HG02884 (cell line): ENCODE results near the gene C5orf58.

Experiments
- ATAC-seq: cut with Tn5 transposase; IDR thresholded peaks from one replicate; pipeline ENCODE4 v1.9.1; 2021; ENCODE audit warnings: mild to moderate bottlenecking, moderate library complexity; ENCODE audit not compliant: unreplicated experiment

C5orf58 gene, protein sequence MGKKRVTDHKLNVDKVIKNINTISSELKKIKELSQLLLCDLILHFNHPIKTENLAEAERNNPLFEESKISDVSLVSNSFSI

DNA sequence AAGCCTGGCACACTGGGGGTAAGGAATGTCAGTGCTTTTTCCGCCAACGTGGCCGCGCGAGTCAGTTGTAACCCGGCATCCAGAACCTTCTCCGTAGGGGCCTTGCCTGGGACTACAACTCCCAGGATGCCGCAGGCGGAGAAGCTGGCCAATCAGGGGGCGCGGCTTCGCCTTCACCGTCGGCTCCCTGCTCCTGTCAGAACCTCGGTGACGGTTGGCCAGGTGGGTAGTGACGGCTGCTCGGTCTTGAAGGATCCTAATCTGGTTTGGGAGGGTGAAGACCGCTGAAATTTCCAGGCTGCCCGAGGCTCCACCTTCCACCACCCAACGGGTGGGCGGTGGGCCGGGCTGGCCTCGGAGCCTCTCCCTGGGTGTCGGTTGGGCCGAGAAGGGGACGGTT, at the start of gene C5orf58:
C5orf58 (plus strand) TSS at position 200 of the 400 bp plus-strand sequence. CDS start 1,992 bp downstream, outside the sequence.
- ATAC-seq = no peak

DNA sequence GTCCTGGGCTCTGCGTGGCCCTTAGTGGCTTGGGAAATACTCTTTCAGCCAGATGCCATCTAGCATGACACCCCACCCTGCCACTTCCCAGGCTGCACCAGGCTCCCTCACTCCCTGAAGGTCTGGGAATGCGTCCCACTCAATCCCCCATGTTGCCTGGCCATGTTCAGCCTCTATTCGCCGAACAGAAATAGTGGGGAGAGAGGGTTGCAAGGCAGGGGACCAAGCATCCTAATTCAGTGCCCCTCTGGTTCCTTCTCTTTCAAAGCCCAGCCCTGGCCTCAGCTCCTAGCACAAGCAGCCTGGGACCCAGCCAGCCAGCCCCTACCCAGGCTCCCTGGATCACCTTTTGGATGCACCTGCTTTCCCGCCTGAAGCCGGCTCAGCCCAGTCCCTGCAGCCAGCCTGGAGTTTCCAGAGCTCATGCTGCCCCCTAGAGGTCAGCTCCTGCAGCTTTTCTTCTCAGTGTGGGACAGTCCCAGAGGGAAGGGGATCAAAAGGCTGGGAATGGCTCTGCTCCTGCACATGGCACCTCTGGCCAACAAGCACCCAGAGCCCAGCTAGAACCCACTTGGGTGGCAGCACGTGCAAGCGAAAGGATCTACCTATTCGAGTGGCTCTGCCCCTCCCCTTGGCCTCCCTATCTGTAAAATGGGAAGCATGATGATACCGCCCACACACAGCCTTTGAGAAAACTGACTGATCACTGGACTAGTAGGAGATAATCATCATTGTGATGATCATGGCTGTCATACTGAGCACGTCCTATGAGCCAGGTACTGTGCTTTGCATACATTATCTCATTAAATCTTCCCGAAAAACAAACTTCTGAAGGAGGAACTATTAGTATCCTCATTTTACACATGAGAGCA, 48.7 kb upstream of the C5orf58 start:
- ATAC-seq = peak; percentile 79

DNA sequence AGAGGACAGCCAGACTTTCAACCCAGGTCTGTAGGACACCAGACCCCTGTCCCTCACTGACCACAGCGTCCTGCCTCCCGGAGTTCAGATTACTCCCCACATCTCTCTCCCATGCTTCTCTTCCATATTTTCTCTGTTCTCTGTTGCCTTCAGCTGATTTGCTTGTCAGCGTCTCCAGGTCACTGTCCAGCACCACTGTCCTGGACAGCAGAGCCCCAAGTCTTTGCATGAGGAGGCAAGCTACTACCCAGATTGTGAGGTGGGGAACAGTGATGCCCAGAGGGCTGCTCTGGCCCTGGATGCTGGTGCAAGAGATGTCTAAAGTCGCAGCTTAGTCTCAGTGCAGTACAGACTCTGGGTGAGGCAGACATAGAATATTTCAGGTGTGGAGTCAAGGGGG, 48.0 kb upstream of the C5orf58 start:
- no peak for ATAC-seq

DNA sequence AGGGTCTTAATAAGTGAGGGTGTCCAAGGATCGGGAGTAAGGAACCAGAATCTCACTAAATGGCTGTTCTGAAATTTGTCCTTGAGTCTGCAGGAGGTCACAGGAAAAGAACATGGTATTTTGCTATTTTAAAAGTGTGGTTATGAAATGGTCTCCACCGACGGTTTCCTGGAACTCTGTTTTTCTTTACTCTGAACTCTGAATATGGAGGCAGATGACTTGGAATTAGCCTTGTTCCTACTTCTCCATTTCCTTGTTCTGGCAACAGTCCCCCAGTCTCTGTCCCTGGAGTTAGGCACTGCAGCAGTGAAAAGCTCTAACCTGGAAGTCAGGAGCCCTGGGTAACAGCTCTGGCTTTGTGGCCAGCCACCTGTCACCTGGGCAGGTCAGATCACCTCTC, 46.6 kb upstream of the C5orf58 start:
- ATAC-seq = no peak

DNA sequence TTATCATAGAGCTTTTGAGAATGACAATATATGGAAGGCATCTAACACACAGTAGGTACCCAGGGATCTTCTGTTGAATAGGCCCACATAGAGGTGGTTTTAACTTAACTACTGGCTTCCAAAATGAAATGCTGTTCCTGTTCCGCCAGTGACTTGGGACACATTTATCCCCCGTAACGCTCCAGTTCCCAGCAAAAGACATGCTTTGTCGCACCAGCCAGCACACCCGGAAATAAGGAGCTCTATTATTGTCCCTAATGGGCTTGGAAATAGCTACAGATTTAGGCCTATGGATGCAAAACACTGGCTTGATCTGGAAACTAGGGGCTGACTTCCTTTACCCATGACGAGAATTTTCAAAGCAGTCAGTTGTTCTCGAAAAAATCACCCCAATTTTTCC, 45.9 kb upstream of the C5orf58 start:
- ATAC-seq = no peak

DNA sequence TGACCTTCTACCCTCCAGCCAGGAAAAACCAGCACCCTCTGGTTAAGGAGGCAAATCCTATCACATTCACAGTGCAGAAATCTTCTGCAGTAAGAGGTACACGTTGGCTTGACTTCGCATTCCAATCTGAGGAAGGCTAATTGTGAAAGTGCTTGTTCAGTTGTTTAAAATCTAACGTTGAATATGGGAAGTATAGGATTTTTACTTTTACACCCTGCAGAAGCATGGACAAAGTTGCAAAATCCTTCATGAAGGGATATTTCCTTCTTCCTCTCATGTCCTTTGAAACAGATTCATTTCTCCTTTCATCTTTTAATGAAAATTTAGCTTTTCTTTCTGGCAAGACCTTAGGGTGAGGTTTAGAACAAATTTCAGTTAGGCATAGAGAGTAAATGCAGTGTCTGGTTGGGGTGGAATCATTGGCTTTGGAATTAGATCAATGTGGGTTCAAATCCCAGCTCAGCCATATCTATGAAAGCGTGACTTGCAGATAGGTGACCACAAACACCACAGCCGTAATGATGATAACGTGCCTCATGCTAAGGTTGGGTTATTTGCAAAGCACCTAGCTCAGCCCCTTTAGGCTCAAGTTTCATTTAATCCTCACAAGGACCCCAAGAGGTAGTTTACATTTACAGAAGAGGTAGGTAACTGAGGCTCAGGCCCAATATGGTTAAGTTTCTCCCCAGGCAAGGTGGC, 42.2 kb upstream of the C5orf58 start:
- no peak for ATAC-seq

DNA sequence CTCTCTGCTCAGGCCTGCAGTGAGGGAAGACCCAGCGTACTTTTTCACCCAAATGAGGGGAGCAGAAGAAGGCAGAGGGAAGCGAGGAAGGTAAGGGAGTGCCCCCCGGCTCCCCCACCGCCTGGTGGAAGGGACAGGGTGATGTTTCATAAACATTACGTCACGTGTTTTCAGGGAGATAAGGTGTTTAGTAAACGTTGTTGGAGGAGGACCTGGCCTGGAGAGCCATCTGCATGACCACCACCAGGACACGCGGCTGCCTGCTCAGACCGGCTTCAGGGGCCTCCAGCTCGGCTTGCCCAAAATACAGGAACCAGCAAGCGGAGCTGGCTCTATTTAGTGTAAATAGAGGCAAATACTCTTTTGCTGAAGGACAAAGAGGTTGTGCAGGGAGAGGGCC, 40.0 kb upstream of the C5orf58 start:
- no peak for ATAC-seq

DNA sequence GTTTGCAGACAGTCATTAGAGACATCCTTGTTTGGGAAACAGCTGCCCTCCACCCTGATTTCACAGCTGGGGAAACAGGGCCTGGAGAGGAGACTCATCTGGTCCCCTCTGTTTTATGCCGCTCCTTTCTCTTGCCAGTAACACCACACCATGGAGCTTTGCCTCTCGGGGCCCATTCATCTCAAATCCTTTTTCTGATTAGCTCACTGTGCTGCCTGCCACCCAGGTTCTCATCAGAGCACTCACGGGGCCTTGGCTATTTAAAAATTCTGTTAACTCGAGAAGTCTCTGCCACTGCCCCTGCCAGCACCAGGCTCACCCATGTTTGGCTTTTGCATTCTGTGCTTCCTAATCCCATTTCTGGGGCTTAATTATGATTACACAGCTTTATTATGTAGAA, 36.8 kb upstream of the C5orf58 start:
- ATAC-seq = no peak

DNA sequence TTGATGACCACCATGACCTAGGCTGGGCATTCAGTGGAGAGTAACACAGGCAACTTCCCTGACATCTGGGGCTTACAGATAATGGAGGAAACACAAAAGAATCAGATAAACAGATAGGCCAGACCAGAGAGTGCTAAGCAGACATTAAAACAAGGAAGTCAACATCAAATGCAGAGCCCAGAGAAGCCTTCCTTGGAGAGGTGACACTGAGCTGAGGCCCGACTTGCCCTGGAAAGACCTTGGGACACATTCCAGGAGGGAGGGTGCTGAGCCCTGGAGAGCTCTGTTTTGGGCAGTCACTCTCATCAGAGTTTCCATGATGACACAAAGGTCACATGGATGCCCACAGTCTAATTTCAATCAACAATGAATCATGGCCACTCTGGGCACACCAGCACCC, 31.9 kb upstream of the C5orf58 start:
- no peak for ATAC-seq

DNA sequence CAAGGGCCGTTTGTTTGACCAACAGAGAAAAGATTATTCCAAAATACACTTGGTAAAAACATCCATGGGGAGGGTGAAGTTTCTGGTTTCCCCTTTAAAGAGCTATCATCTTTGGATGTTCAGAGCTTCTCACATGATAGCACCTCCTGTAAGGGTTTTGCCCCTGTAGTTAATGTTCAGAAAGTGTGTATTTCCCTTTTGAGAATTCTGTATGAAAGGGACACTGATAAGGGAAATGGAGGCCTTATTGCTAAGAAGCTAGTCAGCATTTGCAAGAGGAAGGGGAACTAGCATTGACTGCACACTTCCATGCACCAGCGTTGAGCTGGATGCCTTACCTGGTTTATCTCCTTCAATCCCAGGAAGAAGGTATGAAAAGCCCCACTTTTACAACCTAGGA, 31.5 kb upstream of the C5orf58 start:
- ATAC-seq = no peak

DNA sequence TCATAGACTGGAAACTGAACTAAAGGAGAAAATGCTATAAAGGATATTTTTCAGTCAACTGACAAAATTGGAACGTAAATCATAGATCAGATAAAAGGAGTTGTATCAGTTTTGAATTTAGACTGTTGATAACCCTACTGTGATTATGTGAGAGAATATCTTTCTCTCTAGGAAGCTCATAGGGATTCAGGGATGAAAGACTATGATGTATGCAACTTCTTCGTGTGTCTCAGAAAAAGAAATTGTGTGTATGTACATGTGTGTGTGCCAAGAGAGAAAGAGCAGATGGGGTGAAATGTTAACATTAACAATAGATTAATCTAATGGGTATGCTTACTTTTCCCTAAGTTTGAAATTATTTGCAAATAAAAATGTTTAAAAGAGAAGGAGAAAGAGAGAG, 30.7 kb upstream of the C5orf58 start:
- ATAC-seq = no peak

DNA sequence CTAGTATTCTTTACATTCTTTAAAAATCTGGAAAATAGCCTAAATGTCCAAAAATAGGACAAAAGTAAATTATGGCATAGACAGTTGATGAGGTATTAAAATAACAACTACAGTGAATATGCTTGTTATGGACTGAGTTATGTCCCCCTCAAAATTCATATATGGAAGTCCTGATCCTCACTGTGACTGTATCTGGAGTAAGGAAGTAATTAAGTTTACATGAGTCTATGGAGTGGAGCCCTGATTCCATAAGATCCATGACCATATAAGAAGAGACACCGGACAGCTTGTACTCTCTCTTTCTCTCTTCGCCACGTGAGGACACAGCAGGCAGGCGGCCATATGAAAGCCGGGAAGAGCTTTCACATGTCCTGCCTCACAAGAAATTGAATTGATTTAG, 28.6 kb upstream of the C5orf58 start:
- ATAC-seq = no peak

DNA sequence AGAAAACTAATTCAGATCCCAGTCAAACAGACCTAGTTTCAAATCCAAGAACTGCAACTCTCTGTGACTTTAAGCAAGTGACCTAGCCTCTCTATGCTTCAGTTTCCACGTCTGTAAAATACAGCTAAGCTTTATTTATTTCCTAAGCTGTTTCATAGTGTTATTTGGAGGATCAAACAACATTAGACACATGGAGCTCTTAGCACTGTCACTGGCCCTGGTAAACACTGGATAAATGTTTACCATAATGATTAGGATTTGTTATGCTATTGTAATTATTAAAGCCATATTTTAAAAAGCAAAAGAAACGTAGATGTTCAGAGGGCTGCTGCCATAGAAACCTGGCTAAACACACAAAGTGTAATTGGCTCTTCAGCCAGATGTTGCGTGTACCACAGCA, 26.6 kb upstream of the C5orf58 start:
- no peak for ATAC-seq

DNA sequence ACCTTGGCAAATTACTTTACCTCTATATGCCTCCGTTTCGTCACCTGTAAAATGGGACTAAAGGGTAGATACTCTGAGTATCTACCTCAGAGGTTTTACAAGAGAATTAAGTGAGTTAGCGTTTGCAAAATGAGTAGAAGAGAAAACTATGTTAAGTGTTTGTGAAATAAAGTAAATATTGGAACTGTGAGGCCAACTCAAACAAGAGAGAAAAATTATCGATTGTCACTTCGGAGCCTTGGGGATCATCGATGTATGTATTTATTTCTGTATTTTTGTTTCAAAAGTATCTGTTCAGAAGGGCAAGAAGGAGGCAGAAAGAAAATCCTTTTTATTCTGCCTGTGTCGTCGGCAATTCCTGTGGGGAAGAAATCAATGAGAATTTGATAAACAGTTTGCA, 25.8 kb upstream of the C5orf58 start:
- no peak for ATAC-seq

DNA sequence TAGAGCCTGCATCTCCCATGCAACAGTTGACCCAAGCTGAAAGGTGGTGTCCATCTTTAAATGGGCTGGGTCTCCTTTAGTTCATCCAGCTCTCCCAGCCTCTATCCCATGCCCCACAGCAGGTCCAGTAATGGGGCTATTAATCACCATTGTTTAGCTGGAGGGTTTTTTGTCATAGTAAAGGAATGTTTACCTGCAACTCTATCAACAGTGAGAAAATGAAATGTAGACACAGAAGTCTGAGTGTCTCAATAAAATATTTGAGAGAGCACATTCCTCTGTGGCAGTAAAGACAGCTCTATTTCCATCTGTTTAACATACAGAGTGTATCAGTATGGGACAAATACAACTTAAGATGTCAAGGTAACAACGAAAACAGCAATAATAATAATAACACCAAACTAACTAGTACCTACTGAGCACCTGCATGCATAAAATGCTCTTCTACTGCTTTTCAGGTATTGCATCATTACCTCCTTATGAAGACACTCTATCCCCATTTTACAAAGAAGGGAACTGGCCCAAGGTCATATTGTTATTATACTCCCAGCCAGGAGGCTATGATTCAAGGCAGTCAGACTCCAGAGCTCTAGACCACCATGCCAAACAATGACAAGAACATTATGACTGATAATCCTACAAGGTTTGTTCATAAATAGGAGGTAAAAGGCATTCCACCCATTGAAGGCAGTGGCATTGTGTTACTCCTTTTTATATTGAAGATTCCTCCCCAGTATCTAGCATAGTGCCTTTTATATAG, 21.0 kb upstream of the C5orf58 start:
- ATAC-seq = no peak

DNA sequence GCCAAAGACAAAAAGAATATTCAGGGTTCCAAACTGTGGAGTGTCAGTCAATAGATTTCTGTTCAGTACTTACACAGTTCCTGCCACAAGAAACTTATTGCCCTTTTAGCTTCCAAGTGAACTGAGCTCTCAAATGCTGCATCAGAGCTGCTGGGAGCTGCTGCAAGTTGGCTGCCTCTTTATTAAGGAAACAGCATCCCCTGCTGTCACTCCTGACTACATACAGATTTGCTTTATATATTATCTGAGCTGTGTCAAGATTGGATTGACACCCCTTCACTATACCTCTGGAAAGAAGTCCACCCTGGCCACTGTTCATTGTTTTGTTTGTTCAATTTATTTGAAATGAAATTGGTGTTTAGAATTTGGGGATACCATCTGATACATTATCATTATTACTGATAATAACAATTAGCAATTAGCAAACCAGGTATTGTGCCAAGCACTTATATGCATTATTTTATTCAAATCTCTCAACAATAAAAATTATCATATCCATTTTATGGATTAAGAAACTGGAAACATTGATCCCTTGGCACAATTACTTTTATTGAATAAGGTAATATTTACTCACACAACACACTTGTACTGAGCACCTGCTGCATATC, 16.4 kb upstream of the C5orf58 start:
- no peak for ATAC-seq

DNA sequence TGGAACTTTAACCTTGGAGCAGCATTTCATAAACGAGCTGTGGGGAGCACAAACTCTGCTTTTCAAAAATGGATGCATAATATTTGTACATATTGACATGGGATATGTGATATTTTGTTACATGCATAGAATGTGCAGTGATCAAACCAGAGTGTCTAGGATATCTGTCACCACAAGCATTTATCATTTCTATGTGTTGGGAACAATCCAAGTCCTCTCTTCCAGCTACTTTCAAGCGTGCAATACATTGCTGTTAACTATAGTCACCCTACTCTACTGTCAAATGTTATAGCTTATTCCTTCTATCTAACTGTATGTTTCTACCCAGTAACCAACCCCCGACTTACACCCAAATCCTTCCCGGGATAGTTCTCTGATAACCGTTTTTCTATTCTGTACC, 15.0 kb upstream of the C5orf58 start:
- no peak for ATAC-seq

DNA sequence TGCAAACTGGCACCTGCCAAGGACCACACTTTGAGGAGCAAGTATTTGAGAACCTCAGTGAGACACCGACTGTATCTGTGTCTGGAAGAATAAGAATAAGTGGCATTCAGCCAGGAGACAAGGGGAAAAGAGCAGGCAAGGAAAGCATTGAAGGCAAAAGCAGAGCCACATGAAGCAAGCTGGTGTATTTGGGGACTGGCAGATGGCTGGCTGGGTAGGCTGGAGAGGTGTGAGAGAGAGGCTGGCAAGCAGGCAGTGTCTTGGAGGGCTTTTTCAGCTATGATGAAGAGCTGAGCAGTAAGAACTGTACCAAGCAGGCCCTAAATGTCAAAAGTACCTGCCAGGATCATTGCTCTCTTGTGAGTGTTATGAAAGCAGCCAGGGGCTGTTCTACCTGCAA, 14.1 kb upstream of the C5orf58 start:
- no peak for ATAC-seq

DNA sequence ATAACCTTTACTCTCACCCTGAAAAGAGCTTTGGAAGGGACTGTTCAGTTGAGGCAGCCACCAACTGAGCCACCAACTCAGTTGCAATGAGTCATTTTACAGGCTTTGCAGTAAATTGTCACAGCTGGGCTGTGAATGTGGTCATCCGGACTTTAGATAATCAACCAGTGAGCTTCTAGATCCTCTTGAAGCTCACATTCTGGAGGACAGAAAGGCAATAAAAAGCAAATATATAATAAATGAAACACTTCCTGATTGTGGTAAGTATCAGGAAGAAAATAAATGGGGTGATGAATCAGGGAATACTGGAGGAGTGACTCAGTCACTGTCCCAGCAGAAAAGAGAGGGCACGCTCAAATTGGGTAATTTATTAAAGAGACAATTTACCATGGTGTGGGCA, 13.2 kb upstream of the C5orf58 start:
- ATAC-seq = no peak

DNA sequence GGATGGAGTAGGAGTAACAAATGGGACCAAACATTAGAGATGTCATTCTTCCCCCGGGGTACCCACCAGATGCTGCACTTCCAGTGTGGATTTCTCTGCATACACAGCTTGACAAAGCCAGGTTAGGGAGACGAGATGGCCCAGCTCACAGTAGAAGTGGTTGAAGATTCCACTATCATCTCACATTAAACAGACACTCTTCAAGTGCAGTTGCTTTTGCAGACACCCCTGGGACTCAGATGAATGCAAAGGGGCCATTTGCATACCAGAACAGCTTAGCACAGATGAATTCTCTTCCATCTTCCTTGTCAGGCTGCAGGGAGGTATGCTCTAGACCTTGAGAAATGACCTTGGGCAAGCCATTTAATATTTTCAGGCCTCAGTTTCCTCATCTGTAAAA, 12.6 kb upstream of the C5orf58 start:
- ATAC-seq = no peak

DNA sequence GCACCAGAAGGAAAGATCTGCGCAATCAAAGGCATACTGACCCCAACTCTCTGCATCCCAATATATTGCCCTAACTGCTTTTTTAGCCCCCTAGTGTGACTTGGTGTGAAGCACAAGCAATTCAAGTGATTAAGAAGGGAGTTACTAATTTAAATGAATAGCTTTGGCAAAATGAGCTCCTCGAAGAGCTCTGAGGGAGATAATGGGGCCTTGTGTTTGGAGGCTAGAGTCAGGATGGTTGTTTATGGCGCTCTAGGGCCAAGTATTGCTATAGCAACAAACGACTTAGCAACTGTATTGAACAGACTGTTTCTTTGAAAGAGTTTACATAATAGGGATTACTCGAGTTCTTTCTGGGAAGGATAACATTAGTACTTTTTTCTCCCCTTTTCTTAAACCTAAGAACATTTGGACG, 11.5 kb upstream of the C5orf58 start:
- ATAC-seq = no peak
